GM19193 (cell line): ENCODE data around the gene AGO4.
A peak's percentile ranks its signal among the peaks of the same experiment; 100 is the strongest.

ENCODE experiments used
- POLR2A ChIP-seq: IDR thresholded peaks from 4 replicates; pipeline ENCODE4 v1.6.1; 2011; ENCODE audit not compliant: insufficient read depth, insufficient read length; ENCODE audit errors: extremely low read depth

Gene AGO4

DNA sequence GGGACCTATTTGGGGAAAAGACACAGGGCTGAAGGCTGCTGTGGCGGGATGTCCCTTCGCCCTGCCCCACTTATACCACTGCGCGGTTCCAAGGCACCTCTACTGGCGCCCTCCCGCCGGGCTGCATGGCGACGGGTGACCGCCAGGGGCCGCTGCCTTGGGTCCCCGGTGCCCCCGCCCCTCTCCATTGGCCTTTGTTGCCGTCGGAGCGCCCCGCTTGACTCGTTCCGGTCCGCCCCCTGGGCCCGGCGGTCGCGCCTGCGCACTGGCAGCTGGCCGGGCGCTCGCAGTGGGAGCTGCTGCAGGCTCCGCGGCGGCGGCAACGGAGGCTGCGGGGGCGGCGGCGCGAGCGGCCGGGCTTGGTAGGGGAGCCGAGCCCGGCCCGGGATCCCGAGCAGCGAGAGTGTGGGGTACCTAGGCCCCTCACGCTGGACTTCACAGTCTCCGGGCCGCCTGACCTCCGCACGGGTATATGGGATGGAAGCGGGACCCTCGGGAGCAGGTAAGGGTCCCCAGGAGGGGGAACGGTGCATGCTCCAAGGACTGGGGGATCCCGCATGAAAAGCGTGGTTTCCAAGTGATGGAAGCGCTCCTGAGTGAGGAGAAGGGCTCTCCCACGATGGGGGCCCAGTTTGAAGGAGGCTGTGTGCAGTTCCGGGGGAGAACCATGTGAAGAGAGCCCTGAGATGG is 75.3 kb downstream of the AGO4 start, which contains the start of gene AGO1:
TSS of gene AGO1 (plus strand) at position 265 of the 690 bp plus-strand sequence. CDS start at position 478, 213 bp downstream.
- peak; percentile 76 for TF ChIP-seq POLR2A

DNA sequence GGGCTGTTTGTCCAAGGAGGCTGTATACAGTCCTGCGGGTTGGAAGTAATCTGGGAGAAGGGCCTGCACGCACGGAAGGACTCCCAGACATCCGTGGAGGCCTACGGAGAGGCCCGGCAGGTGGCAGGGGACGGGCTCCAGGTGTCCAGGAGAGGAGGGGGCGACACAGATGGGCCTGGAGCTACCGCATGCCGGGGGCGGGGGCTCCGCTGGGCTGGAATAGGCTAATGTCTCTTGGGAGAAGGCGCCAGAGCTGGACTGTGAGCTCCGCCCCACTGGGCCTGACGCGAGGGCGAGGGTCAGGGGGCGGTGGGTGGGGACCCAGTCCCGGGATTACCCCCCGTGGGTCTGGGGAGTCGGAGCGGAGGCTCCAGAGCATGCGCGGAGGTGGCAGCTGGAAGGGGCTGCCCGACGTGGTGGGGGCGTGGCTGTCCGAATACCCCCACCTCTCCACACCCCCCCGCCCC is 75.9 kb downstream of the AGO4 start:
- TF ChIP-seq POLR2A, result no peak

DNA sequence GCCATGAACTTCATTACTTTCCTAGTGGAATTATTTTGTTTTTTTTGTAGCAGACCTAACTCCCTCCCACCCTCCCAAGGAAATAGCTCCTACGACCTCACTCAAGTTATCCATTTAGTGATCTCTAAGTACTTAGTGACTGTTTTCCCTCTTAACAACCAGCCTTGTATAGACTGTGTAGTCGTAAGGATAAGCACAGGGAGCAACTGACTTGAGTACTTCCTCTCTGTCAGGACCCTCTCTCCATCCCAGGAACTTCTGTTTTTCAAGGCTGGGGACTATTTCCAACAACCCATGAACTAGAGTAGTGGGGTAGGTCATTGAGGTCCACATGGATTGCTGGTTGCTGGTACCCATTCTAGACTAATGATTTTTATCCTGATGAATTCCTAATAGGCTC is 77.1 kb downstream of the AGO4 start:
- TF ChIP-seq POLR2A, result no peak

GRCh38 chr1:35885961-35886558 is 78.2 kb downstream of the AGO4 start:
- TF ChIP-seq POLR2A, result no peak

GRCh38 chr1:35886577-35887431 is 79.0 kb downstream of the AGO4 start:
- TF ChIP-seq POLR2A, result no peak

GRCh38 chr1:35887508-35887907 is 79.7 kb downstream of the AGO4 start:
- TF ChIP-seq POLR2A, result no peak

- no peak for TF ChIP-seq POLR2A
Measured at GRCh38 chr1:35888255-35888654, 80.4 kb downstream of the AGO4 start.

DNA sequence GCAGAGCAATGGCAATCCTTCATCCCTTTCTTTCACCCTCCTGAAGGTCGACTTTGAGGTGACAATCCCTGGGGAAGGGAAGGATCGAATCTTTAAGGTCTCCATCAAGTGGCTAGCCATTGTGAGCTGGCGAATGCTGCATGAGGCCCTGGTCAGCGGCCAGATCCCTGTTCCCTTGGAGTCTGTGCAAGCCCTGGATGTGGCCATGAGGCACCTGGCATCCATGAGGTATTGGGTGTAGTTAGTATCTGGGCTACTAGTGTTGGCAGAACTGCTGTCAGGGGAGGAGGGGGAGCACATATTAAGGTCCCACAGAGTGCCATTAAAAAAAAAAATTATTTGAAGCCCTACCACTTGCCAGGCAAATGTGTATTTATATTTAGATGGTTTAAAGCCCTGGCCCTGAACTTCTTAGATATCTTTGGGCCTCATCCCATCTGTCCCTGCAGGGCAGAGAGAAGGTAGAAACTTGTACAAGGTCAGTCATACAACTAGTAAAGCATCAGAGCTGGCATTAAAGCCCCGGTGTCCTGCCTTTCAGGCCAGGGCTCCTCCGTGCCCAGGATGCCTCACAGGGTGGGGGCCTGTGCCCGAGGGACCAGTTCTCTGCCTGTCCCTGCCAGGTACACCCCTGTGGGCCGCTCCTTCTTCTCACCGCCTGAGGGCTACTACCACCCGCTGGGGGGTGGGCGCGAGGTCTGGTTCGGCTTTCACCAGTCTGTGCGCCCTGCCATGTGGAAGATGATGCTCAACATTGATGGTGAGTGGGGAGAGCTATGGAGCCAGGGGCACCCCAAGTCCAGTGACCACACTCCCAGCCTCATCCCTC is 85.4 kb downstream of the AGO4 start:
- no peak for TF ChIP-seq POLR2A

GRCh38 chr1:35894183-35894582 is 86.4 kb downstream of the AGO4 start:
- TF ChIP-seq POLR2A, result no peak

DNA sequence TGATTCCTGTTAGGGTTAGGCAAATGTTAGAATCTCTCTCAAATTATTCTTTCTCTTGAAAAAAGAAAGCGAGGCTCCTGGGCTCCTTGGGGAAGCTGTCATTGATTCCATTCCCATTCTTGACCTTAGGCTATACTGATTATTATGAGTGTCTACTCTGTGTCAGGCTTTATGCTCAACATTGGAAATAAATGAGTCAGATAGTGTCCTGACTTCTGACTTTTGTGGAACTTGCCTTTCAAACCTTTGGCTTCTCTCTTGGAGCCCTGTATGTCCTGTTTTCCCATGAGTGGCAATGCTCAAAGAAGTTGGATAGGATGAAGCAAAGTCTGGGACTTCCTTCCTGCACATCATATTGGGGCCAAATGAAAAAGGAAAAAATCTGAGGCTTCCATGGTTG is 86.8 kb downstream of the AGO4 start:
- TF ChIP-seq POLR2A, result no peak

GRCh38 chr1:35899941-35900340 is 92.1 kb downstream of the AGO4 start:
- no peak for TF ChIP-seq POLR2A

- no peak for TF ChIP-seq POLR2A
Measured at GRCh38 chr1:35901235-35901634, 93.4 kb downstream of the AGO4 start.

- TF ChIP-seq POLR2A, result no peak
Measured at GRCh38 chr1:35902671-35903070, 94.9 kb downstream of the AGO4 start.
